Osteocyte (in vitro differentiated cells): ENCODE results near the gene KRTAP20-1. TPM values are rescaled to one million over a fixed set of nuclear protein-coding genes. Genes with fewer than 3 reads are reported as not detected.

Experiments
- DNase-seq: peaks from one replicate; pipeline ENCODE4 v3.0.0; 2021; ENCODE audit warnings: mixed read lengths; ENCODE audit not compliant: unreplicated experiment; ENCODE audit errors: extremely low spot score
- H3K27ac Mint-ChIP-seq: one replicate; pipeline ENCODE4 v1.8.0; 2021; ENCODE audit warnings: mild to moderate bottlenecking, mixed read lengths; ENCODE audit not compliant: unreplicated experiment
- H3K27me3 Mint-ChIP-seq: one replicate; pipeline ENCODE4 v1.8.0; 2021; ENCODE audit warnings: mixed read lengths; ENCODE audit not compliant: unreplicated experiment
- H3K36me3 Mint-ChIP-seq: one replicate; pipeline ENCODE4 v1.8.0; 2021; ENCODE audit warnings: mixed read lengths; ENCODE audit not compliant: unreplicated experiment
- H3K4me1 Mint-ChIP-seq: one replicate; pipeline ENCODE4 v1.8.0; 2021; ENCODE audit warnings: mixed read lengths; ENCODE audit not compliant: unreplicated experiment
- H3K4me3 Mint-ChIP-seq: one replicate; pipeline ENCODE4 v1.8.0; 2021; ENCODE audit warnings: mild to moderate bottlenecking, moderate library complexity, mixed read lengths; ENCODE audit not compliant: unreplicated experiment
- H3K9me3 Mint-ChIP-seq: one replicate; pipeline ENCODE4 v1.8.0; 2021; ENCODE audit warnings: mixed read lengths; ENCODE audit not compliant: unreplicated experiment
- total RNA-seq: library from RNA; stranded (reverse); gene quantifications from 2 replicates; pipeline ENCODE4 v1.2.1, GENCODE V29; 2021
- TF ChIP-seq, protein P1 (sequence below): fragments of 200-600 bp; sonication (generic); IDR thresholded peaks from 2 replicates; pipeline ENCODE4 v1.5.0; 2021; ENCODE audit warnings: antibody characterized with exemption, mild to moderate bottlenecking, moderate library complexity

KRTAP20-1 gene
- total RNA-seq, 1 donor from 2014 or later: not detected

DNA sequence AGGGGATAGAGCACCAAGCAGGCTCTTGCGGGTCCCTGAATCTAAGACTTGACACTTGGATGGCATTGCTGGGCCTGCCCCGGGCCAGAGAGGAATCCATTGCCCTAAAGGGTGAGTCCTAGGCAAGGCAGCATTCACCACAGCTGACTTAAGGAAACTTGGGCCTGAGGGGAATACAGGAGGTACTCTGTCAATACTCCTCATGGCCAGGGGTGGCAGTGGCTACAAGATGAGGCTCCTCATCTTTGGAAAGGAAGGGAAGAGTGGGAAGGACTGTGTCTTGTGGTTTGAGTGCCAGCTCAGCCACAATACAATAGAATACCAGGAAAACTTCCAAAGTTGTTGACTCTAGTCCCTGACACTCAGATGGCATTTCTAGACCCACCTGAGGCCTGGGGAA lies 10.3 kb upstream of the KRTAP20-1 start:
- Mint-ChIP-seq H3K4me1 (no peaks in the 10 kb centered on the region), H3K4me3 (no peak overlapping the region), H3K27ac (no peak overlapping the region), H3K36me3 (no peaks in the 10 kb centered on the region), H3K27me3 (no peaks in the 10 kb centered on the region), H3K9me3 (peaks cover 7% of the 10 kb centered on the region)
- TF ChIP-seq, protein P1, sequence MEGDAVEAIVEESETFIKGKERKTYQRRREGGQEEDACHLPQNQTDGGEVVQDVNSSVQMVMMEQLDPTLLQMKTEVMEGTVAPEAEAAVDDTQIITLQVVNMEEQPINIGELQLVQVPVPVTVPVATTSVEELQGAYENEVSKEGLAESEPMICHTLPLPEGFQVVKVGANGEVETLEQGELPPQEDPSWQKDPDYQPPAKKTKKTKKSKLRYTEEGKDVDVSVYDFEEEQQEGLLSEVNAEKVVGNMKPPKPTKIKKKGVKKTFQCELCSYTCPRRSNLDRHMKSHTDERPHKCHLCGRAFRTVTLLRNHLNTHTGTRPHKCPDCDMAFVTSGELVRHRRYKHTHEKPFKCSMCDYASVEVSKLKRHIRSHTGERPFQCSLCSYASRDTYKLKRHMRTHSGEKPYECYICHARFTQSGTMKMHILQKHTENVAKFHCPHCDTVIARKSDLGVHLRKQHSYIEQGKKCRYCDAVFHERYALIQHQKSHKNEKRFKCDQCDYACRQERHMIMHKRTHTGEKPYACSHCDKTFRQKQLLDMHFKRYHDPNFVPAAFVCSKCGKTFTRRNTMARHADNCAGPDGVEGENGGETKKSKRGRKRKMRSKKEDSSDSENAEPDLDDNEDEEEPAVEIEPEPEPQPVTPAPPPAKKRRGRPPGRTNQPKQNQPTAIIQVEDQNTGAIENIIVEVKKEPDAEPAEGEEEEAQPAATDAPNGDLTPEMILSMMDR: no peak
- DNase-seq: no peak

DNA sequence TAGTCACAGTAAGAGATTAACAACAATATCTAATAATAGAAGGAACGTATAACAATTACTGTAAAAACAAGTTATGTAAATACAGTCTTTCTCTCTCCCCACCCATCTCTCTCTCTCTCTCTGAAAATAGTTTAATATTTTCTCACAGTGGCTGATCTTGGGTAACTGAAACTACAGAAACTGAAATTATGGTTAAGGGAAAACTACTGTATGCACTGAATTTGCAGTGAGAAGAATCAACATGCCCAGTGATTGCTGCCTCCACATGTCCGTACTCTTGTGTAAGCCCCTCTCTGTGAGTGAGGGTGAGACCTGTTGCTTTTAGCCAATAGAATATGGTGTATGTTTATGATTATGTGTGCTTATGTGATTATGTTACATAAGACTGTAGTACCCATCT lies 4.1 kb upstream of the KRTAP20-1 start:
- H3K36me3 Mint-ChIP-seq: no peaks in the 10 kb centered on the region
- H3K4me1 Mint-ChIP-seq: peaks cover 1% of the 10 kb centered on the region
- no peaks in the 10 kb centered on the region for H3K27me3 Mint-ChIP-seq
- peaks cover 12% of the 10 kb centered on the region for H3K9me3 Mint-ChIP-seq
- no peak overlapping the region for H3K4me3 Mint-ChIP-seq
- DNase-seq: no peak
- TF ChIP-seq, protein P1: no peak
- H3K27ac Mint-ChIP-seq: no peak overlapping the region

DNA sequence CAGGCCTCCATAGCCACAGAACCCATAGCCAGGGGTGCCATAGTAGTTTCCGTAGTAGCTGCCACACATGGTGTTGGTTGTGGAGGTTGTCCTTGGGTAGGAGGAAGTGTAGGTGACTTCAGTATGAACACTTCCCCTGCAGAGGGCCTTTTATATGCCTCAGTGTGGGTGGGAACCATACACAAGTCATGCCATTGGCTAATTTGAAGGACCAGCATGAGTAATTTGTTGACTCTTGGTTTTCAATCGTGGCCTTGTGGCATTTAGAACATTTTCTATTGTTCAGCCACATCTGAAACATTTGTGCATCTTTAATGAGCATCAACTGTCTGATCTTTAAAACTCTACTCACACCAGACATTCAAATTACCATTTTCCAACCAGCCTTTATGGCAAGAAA lies 2.4 kb upstream of the KRTAP20-1 start, which contains the start of gene KRTAP6-1:
Gene KRTAP6-1 (minus strand): TSS at position 95 of the 400 bp plus-strand sequence. CDS start 26 bp downstream, at position 69.
- no peak for DNase-seq
- peaks cover 10% of the 10 kb centered on the region for H3K9me3 Mint-ChIP-seq
- no peaks in the 10 kb centered on the region for H3K36me3 Mint-ChIP-seq
- H3K4me3 Mint-ChIP-seq: no peak within 1 kb of the TSS
- H3K4me1 Mint-ChIP-seq: peaks cover 1% of the 10 kb centered on the region
- H3K27me3 Mint-ChIP-seq: no peaks in the 10 kb centered on the region
- H3K27ac Mint-ChIP-seq: no peak within 1 kb of the TSS
- TF ChIP-seq, protein P1: no peak

DNA sequence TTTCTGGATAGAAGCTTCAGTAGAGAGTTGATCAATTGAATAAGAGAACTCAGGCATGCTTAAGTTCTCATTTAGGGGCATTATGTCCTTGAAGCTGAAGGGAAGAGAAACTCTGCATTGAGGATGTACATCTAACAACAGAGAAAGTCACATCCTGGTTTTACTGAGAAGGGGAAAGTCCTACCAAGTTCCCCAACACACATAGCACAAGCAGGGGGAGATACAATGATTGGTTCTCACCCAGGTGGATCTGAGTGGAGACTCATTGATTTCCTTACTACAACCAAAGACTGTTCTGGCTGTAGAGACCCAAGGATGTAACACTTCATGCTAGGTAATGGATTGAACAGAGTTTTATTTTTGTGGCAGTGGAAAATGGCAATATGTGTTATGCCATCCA lies 1.0 kb upstream of the KRTAP20-1 start:
- no peak overlapping the region for H3K4me3 Mint-ChIP-seq
- no peaks in the 10 kb centered on the region for H3K27me3 Mint-ChIP-seq
- TF ChIP-seq, protein P1: no peak
- no peaks in the 10 kb centered on the region for H3K36me3 Mint-ChIP-seq
- H3K27ac Mint-ChIP-seq: no peak overlapping the region
- DNase-seq: no peak
- peaks cover 3% of the 10 kb centered on the region for H3K4me1 Mint-ChIP-seq
- H3K9me3 Mint-ChIP-seq: peaks cover 13% of the 10 kb centered on the region

DNA sequence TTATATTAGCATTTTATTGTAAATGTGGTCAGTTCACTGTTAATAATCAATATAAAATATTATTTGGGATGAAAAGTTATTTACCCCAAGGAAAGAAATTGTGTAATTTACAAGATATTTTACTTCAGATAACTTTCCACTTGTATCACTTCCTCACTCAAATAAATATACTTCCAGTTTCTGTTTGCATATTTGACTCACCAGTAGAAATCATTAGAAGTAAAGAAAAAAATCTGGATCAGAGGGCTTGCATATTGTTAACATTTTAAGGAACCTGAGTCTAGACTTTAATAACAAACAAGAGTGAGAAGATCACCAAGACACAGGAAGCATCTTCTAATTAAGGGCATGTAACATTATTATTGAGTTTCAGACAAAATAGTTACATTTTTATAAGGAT lies 3.9 kb downstream of the KRTAP20-1 start:
- no peaks in the 10 kb centered on the region for H3K36me3 Mint-ChIP-seq
- peaks cover 14% of the 10 kb centered on the region for H3K9me3 Mint-ChIP-seq

More for the DNA sequence above, 3.9 kb downstream of the KRTAP20-1 start:
- TF ChIP-seq, protein P1: no peak
- no peak overlapping the region for H3K4me3 Mint-ChIP-seq
- H3K27me3 Mint-ChIP-seq: no peaks in the 10 kb centered on the region
- H3K27ac Mint-ChIP-seq: no peak overlapping the region
- H3K4me1 Mint-ChIP-seq: peaks cover 6% of the 10 kb centered on the region
- no peak for DNase-seq
